Measurements from ENCODE around the gene OTUD4. TPM values are rescaled to one million over a fixed set of nuclear protein-coding genes. Genes with fewer than 3 reads are reported as not detected.
"Not testable (repeated sequence)": the region's sequence is repeated elsewhere in the genome, so short reads cannot be mapped to it uniquely, and the experiment has no call there.

OTUD4 gene
- 39.5 and 40.9 TPM in 2 replicates for total RNA-seq
- polyA plus RNA-seq: 12.4 and 12.6 TPM in 2 replicates
- 10.7 and 11.8 TPM in 2 replicates for polyA plus RNA-seq (2011; cell fraction: cytosol; rRNA removed)
- 31.8 and 35.9 TPM in 2 replicates for polyA plus RNA-seq (2011; cell fraction: nucleus; rRNA removed)
- 15.1 and 21.9 TPM in 2 replicates for polyA plus RNA-seq (2012)
- 36.4 and 36.9 TPM in 2 replicates for polyA minus RNA-seq
- polyA minus RNA-seq (2011; cell fraction: cytosol; rRNA and poly(A)+ RNA removed): 13.3 TPM
- polyA minus RNA-seq (2011; cell fraction: nucleus; rRNA and poly(A)+ RNA removed): 44.9 and 70.4 TPM in 2 replicates
- percentile 93 among the genes with signal in this experiment for Bru-seq, nascent RNA
- BruChase-seq, experiment 1, labeled RNA remaining after a 6-hour chase: percentile 84 among the genes with signal in this experiment
- BruChase-seq, experiment 2, labeled RNA remaining after a 2-hour chase: percentile 96 among the genes with signal in this experiment
- long read RNA-seq, full-length matches to known transcripts: 4 of 17 reads
- long read RNA-seq, partial matches to known transcripts: 3 of 17 reads
- long read RNA-seq, other reads (novel, unspliced or antisense): 10 of 17 reads

GRCh38 chr4:145180298-145181090, at the start of gene OTUD4:
Gene OTUD4 (minus strand): TSS chr4:145180589. CDS start chr4:145179973, 616 bp downstream.
- Histone ChIP-seq H3K27ac (ENCODE audit: insufficient read depth, low read depth, low read length) (peak within 1 kb of the TSS; percentile 78), H3K9me1 (replicated peaks; ENCODE audit: control insufficient read depth, extremely low read depth, insufficient read depth, low read length) (no peaks in the 10 kb centered on the region), H3K9ac (replicated peaks; ENCODE audit: extremely low read depth, insufficient read depth, low read length) (peak within 1 kb of the TSS; percentile 83), H3K36me3 (ENCODE audit: control insufficient read depth in 2 of 2, extremely low read depth in 1 of 2, insufficient read depth in 2 of 2, low read length in 2 of 2) (no peaks in the 10 kb centered on the region), H3K9me3 (replicated peaks; ENCODE audit: control insufficient read depth, insufficient read depth, low read length) (no peaks in the 10 kb centered on the region), H3K27me3 (ENCODE audit: control insufficient read depth in 2 of 2, insufficient read depth in 2 of 2, low read length in 2 of 2) (no peaks in the 10 kb centered on the region), H2AFZ (ENCODE audit: low read depth, low read length) (peak within 1 kb of the TSS; percentile 77), H3K79me2 (ENCODE audit: control insufficient read depth, insufficient read depth, low read length) (peaks cover 41% of the 10 kb centered on the region), H3K4me1 (ENCODE audit: control insufficient read depth, extremely low read depth, insufficient read depth, low read length) (peaks cover 18% of the 10 kb centered on the region), H4K20me1 (replicated peaks; ENCODE audit: control insufficient read depth, extremely low read depth, insufficient read depth, low read length) (peaks cover 6% of the 10 kb centered on the region), H3K4me3 (replicated peaks in 1 of 3; ENCODE audit: insufficient read depth in 1 of 3, low read depth in 1 of 3, low read length in 3 of 3) (peak within 1 kb of the TSS; percentile 78 to 93 (median 92)), H3K4me2 (ENCODE audit: insufficient read depth, low read length) (peak within 1 kb of the TSS; percentile 99)
- POLR2A ChIA-PET: no interaction called here
- FAIRE-seq (peak; percentile 64), DNase-seq (ENCODE audit: low read depth, low spot score) (peak; percentile 96)
- CTCF ChIA-PET: interaction anchor here (0.8 to 1.9 kb wide), 6 partner anchors 18 to 437 kb away, joined by 3 to 6 read pairs (median 4); no protein-coding TSS in a partner anchor
- dilution Hi-C loops (cut with MboI; ENCODE audit: extremely low pct_ligation_motif_present, low sequenced_read_pairs) (no loop called here), intact Hi-C loops (cut with micrococcal nuclease) (loop anchor here (1.0 to 5.0 kb wide), 5 partner anchors 26 to 554 kb away; partner anchors contain the start of genes MMAA and SMAD1)
- TF ChIP-seq GATA2 (IDR thresholded peaks at IDR 0.05; ENCODE audit: insufficient read depth, insufficient read length, low read depth, low read length) (no peak), CTCF (IDR thresholded peaks at IDR 0.05; ENCODE audit: extremely low read depth in 1 of 2, insufficient read depth in 1 of 2, low read depth in 1 of 2, low read length in 2 of 2) (peak in 1 of 2 donors; percentile 25), FOS (IDR thresholded peaks at IDR 0.05; ENCODE audit: borderline replicate concordance, insufficient read depth, low read length) (no peak), MYC (IDR thresholded peaks at IDR 0.05; ENCODE audit: low read depth, low read length) (no peak), POLR2AphosphoS5 (IDR thresholded peaks at IDR 0.05; ENCODE audit: insufficient read depth, low read depth, low read length) (peak; percentile 81), EZH2 (IDR thresholded peaks at IDR 0.05; ENCODE audit: borderline replicate concordance, low read depth, low read length, severe bottlenecking) (no peak), JUN (IDR thresholded peaks at IDR 0.05; ENCODE audit: borderline replicate concordance, insufficient read depth, insufficient read length, low read depth) (no peak), MAX (IDR thresholded peaks at IDR 0.05; ENCODE audit: insufficient read depth, insufficient read length) (no peak), POLR2A (IDR thresholded peaks at IDR 0.05; ENCODE audit: low read depth, low read length) (no peak)
- BruUV-seq (replicated peaks): no TSS peak

GRCh38 chr4:145223228-145223627, 42.8 kb upstream of the OTUD4 start:
- H3K4me3 ChIP-seq (replicated peaks in 1 of 3; ENCODE audit: insufficient read depth in 1 of 3, low read depth in 1 of 3, low read length in 3 of 3); H4K20me1 ChIP-seq (replicated peaks; ENCODE audit: control insufficient read depth, extremely low read depth, insufficient read depth, low read length); H3K9me3 ChIP-seq (replicated peaks; ENCODE audit: control insufficient read depth, insufficient read depth, low read length); H3K27ac ChIP-seq (ENCODE audit: insufficient read depth, low read depth, low read length); H3K79me2 ChIP-seq (ENCODE audit: control insufficient read depth, insufficient read depth, low read length); H3K27me3 ChIP-seq (ENCODE audit: control insufficient read depth in 2 of 2, insufficient read depth in 2 of 2, low read length in 2 of 2); H2AFZ ChIP-seq (ENCODE audit: low read depth, low read length); dilution Hi-C loops (cut with MboI; ENCODE audit: extremely low pct_ligation_motif_present, low sequenced_read_pairs); intact Hi-C loops (cut with micrococcal nuclease); H3K36me3 ChIP-seq (ENCODE audit: control insufficient read depth in 2 of 2, extremely low read depth in 1 of 2, insufficient read depth in 2 of 2, low read length in 2 of 2); BruUV-seq (replicated peaks); H3K4me1 ChIP-seq (ENCODE audit: control insufficient read depth, extremely low read depth, insufficient read depth, low read length); H3K4me2 ChIP-seq (ENCODE audit: insufficient read depth, low read length); FAIRE-seq; H3K9me1 ChIP-seq (replicated peaks; ENCODE audit: control insufficient read depth, extremely low read depth, insufficient read depth, low read length); H3K9ac ChIP-seq (replicated peaks; ENCODE audit: extremely low read depth, insufficient read depth, low read length); POLR2A ChIA-PET; DNase-seq (ENCODE audit: low read depth, low spot score); CTCF ChIA-PET: not testable (repeated sequence)

Data from endothelial cell of umbilical vein (primary cell).